T-helper 9 cell (primary cell): ENCODE data around the gene S100PBP.

ENCODE experiments used
- DNase-seq: peaks from one replicate; pipeline ENCODE4 v3.0.0-alpha.2; 2020
- total RNA-seq, 2 donors: gene quantifications; one replicate each; lab custom pipeline; 2026; lab: John Stamatoyannopoulos, UW

The S100PBP gene
- total RNA-seq, result 43.9 to 91.8 reads per million in 2 donors

GRCh38 chr1:32817159-32817814 lies at the start of gene S100PBP, which contains the start of gene YARS1:
S100PBP (plus strand) TSS chr1:32817653; CDS start chr1:32826100, 8,447 bp downstream.
YARS1 (minus strand) TSS chr1:32817358; CDS start chr1:32817244, 114 bp downstream.
- DNase-seq, result peak; percentile 100

- no peak for DNase-seq
Measured at GRCh38 chr1:32768110-32768850, 49.2 kb upstream of the S100PBP start.

- DNase-seq, result no peak
Measured at GRCh38 chr1:32769524-32770220, 47.8 kb upstream of the S100PBP start.

- no peak for DNase-seq
Measured at GRCh38 chr1:32770221-32770731, 47.2 kb upstream of the S100PBP start.

GRCh38 chr1:32770741-32771548 lies 46.5 kb upstream of the S100PBP start:
- no peak for DNase-seq

GRCh38 chr1:32771561-32772280 lies 45.7 kb upstream of the S100PBP start:
- no peak for DNase-seq

GRCh38 chr1:32772281-32773017 lies 45.0 kb upstream of the S100PBP start:
- no peak for DNase-seq

- peak; percentile 65 for DNase-seq
Measured at GRCh38 chr1:32773018-32773763, 44.3 kb upstream of the S100PBP start.

GRCh38 chr1:32773764-32774463 lies 43.5 kb upstream of the S100PBP start:
- no peak for DNase-seq

- no peak for DNase-seq
Measured at GRCh38 chr1:32774464-32774808, 43.0 kb upstream of the S100PBP start.

- no peak for DNase-seq
Measured at GRCh38 chr1:32774950-32775634, 42.4 kb upstream of the S100PBP start.

- no peak for DNase-seq
Measured at GRCh38 chr1:32775640-32776337, 41.7 kb upstream of the S100PBP start.

GRCh38 chr1:32779242-32779641 lies 38.2 kb upstream of the S100PBP start:
- no peak for DNase-seq

GRCh38 chr1:32780005-32780404 lies 37.4 kb upstream of the S100PBP start:
- DNase-seq, result no peak

GRCh38 chr1:32780628-32781234 lies 36.7 kb upstream of the S100PBP start:
- no peak for DNase-seq

- no peak for DNase-seq
Measured at GRCh38 chr1:32782086-32782485, 35.4 kb upstream of the S100PBP start.

GRCh38 chr1:32783851-32784250 lies 33.6 kb upstream of the S100PBP start:
- DNase-seq, result no peak

GRCh38 chr1:32784817-32785216 lies 32.6 kb upstream of the S100PBP start:
- DNase-seq, result no peak
